ENCODE data around the gene GPR62. TPM values are rescaled to one million over a fixed set of nuclear protein-coding genes. Genes with fewer than 3 reads are reported as not detected.

GPR62 gene
- total RNA-seq: under 1 TPM in 1 of 4 donors, not detected in 3; 0.94 TPM

- TF ChIP-seq CTCF (IDR thresholded peaks at IDR 0.05; ENCODE audit: low read depth): no peak
Observed at GRCh38 chr3:51955175-51955892, at the start of gene GPR62. Gene GPR62 (plus strand): TSS chr3:51955381. CDS start chr3:51955653, 272 bp downstream.

- no peak for TF ChIP-seq CTCF (IDR thresholded peaks at IDR 0.05; ENCODE audit: low read depth)
Observed at GRCh38 chr3:51908026-51908425, 47.2 kb upstream of the GPR62 start.

- no peak for TF ChIP-seq CTCF (IDR thresholded peaks at IDR 0.05; ENCODE audit: low read depth)
Observed at GRCh38 chr3:51916418-51916817, 38.8 kb upstream of the GPR62 start.

GRCh38 chr3:51921081-51921578 is 34.1 kb upstream of the GPR62 start:
- TF ChIP-seq CTCF (IDR thresholded peaks at IDR 0.05; ENCODE audit: low read depth): no peak

GRCh38 chr3:51927061-51927977 is 27.9 kb upstream of the GPR62 start:
- no peak for TF ChIP-seq CTCF (IDR thresholded peaks at IDR 0.05; ENCODE audit: low read depth)

GRCh38 chr3:51928438-51928837 is 26.7 kb upstream of the GPR62 start:
- no peak for TF ChIP-seq CTCF (IDR thresholded peaks at IDR 0.05; ENCODE audit: low read depth)

- TF ChIP-seq CTCF (IDR thresholded peaks at IDR 0.05; ENCODE audit: low read depth): no peak
Observed at GRCh38 chr3:51929420-51930003, 25.7 kb upstream of the GPR62 start.

Measured in subcutaneous adipose tissue (tissue), 4 donors.